ENCODE results near the gene DIAPH2. TPM values are rescaled to one million over a fixed set of nuclear protein-coding genes. Genes with fewer than 3 reads are reported as not detected.

Gene DIAPH2
- total RNA-seq, 6 experiments from 2014 or later = 10.1 to 13.5 (median 11.6) TPM

- H3K36me3 Mint-ChIP-seq (ENCODE audit: low read depth) = no peaks in the 10 kb centered on the region
- peaks cover 2% of the 10 kb centered on the region for H3K27me3 Mint-ChIP-seq (ENCODE audit: insufficient read depth)
- no peak overlapping the region for H3K4me3 Mint-ChIP-seq
- no peak for DNase-seq
- H3K9me3 Mint-ChIP-seq = no peaks in the 10 kb centered on the region
- H3K27ac Mint-ChIP-seq = peak overlapping the region; percentile 17
- H3K4me1 Mint-ChIP-seq (ENCODE audit: low read depth) = peaks cover 23% of the 10 kb centered on the region
- TF ChIP-seq CTCF (IDR thresholded peaks at IDR 0.05) = no peak
Observed at GRCh38 chrX:97387004-97387403, 702.4 kb downstream of the DIAPH2 start.

- H3K36me3 Mint-ChIP-seq (ENCODE audit: low read depth) = no peaks in the 10 kb centered on the region
- no peaks in the 10 kb centered on the region for H3K9me3 Mint-ChIP-seq
- H3K27ac Mint-ChIP-seq = peak overlapping the region; percentile 96
- peak overlapping the region; percentile 60 for H3K4me3 Mint-ChIP-seq
- DNase-seq = peak; percentile 57
- peaks cover 23% of the 10 kb centered on the region for H3K4me1 Mint-ChIP-seq (ENCODE audit: low read depth)
- no peak for TF ChIP-seq CTCF (IDR thresholded peaks at IDR 0.05)
- peaks cover 2% of the 10 kb centered on the region for H3K27me3 Mint-ChIP-seq (ENCODE audit: insufficient read depth)
Observed at GRCh38 chrX:97389761-97390192, 705.1 kb downstream of the DIAPH2 start.

- DNase-seq = peak; percentile 1
- peak overlapping the region; percentile 29 for H3K27ac Mint-ChIP-seq
- H3K36me3 Mint-ChIP-seq (ENCODE audit: low read depth) = no peaks in the 10 kb centered on the region
Observed at GRCh38 chrX:97397371-97397770, 712.7 kb downstream of the DIAPH2 start.

GRCh38 chrX:97398030-97398551 lies 713.4 kb downstream of the DIAPH2 start:
- Mint-ChIP-seq H3K9me3 (no peaks in the 10 kb centered on the region), H3K27ac (peak overlapping the region; percentile 29)

More at GRCh38 chrX:97397371-97397770, 712.7 kb downstream of the DIAPH2 start:
- Mint-ChIP-seq H3K27me3 (ENCODE audit: insufficient read depth) (peaks cover 2% of the 10 kb centered on the region; the same call in 1 of the 2 replicates), H3K4me3 (no peak overlapping the region), H3K4me1 (ENCODE audit: low read depth) (peaks cover 44% of the 10 kb centered on the region), H3K9me3 (no peaks in the 10 kb centered on the region)
- TF ChIP-seq CTCF (IDR thresholded peaks at IDR 0.05) = no peak

GRCh38 chrX:97399400-97399799 lies 714.8 kb downstream of the DIAPH2 start:
- DNase-seq = peak; percentile 55
- Mint-ChIP-seq H3K36me3 (ENCODE audit: low read depth) (no peaks in the 10 kb centered on the region), H3K27me3 (ENCODE audit: insufficient read depth) (peaks cover 2% of the 10 kb centered on the region; the same call in 1 of the 2 replicates), H3K27ac (peak overlapping the region; percentile 85), H3K4me3 (peak overlapping the region; percentile 63), H3K4me1 (ENCODE audit: low read depth) (peaks cover 44% of the 10 kb centered on the region), H3K9me3 (no peaks in the 10 kb centered on the region)
- TF ChIP-seq CTCF (IDR thresholded peaks at IDR 0.05) = no peak

More at GRCh38 chrX:97398030-97398551, 713.4 kb downstream of the DIAPH2 start:
- DNase-seq = no peak
- H3K36me3 Mint-ChIP-seq (ENCODE audit: low read depth) = no peaks in the 10 kb centered on the region
- TF ChIP-seq CTCF (IDR thresholded peaks at IDR 0.05) = no peak
- H3K4me3 Mint-ChIP-seq = no peak overlapping the region
- H3K4me1 Mint-ChIP-seq (ENCODE audit: low read depth) = peaks cover 44% of the 10 kb centered on the region
- H3K27me3 Mint-ChIP-seq (ENCODE audit: insufficient read depth) = peaks cover 2% of the 10 kb centered on the region; the same call in 1 of the 2 replicates
